HepG2 (cell line): ENCODE results near the gene SLC28A1. TPM values are rescaled to one million over a fixed set of nuclear protein-coding genes. Genes with fewer than 3 reads are reported as not detected.
A peak's percentile ranks its signal among the peaks of the same experiment; 100 is the strongest.

ENCODE experiments used
- ESRRA ChIP-seq: sonication (generic); formaldehyde crosslinking; IDR thresholded peaks from 2 replicates; pipeline ENCODE4 v1.5.1; 2020; ENCODE audit warnings: mild to moderate bottlenecking, low read depth, missing genetic modification reagents
- IRF2 ChIP-seq: IDR thresholded peaks from 2 replicates; pipeline ENCODE4 v1.6.1; 2018; ENCODE audit warnings: missing genetic modification reagents, missing compliant biosample characterization
- KDM1A ChIP-seq: IDR thresholded peaks from 2 replicates; pipeline ENCODE4 v1.6.1; 2016; ENCODE audit warnings: missing compliant biosample characterization
- KDM5A ChIP-seq: fragments of 200-600 bp; sonication (generic); IDR thresholded peaks from 2 replicates; pipeline ENCODE4 v1.7.0; 2018; ENCODE audit warnings: antibody characterized with exemption, mild to moderate bottlenecking, low read length, borderline replicate concordance
- MIXL1 ChIP-seq: IDR thresholded peaks from 2 replicates; pipeline ENCODE4 v1.6.1; 2016
- SKI ChIP-seq: fragments of 450-650 bp; IDR thresholded peaks from one replicate; pipeline ENCODE4 v1.6.1; 2018; ENCODE audit warnings: mild to moderate bottlenecking; ENCODE audit not compliant: partially characterized antibody
- SMAD1 ChIP-seq: sonication (generic); formaldehyde crosslinking; IDR thresholded peaks from 2 replicates; pipeline ENCODE4 v1.4.0; 2020; ENCODE audit warnings: missing genetic modification reagents, low read depth, mild to moderate bottlenecking, borderline replicate concordance
- SRY ChIP-seq: sonication (generic); formaldehyde crosslinking; IDR thresholded peaks from 2 replicates; pipeline ENCODE4 v1.8.0; 2022; ENCODE audit warnings: mild to moderate bottlenecking, missing genetic modification reagents
- TARDBP ChIP-seq: sonication (generic); formaldehyde crosslinking; IDR thresholded peaks from 2 replicates; pipeline ENCODE4 v1.8.0; 2022; ENCODE audit warnings: mild to moderate bottlenecking, missing genetic modification reagents
- ZNF34 ChIP-seq: sonication (generic); formaldehyde crosslinking; IDR thresholded peaks from 2 replicates; pipeline ENCODE4 v1.4.0; 2020; ENCODE audit warnings: mild to moderate bottlenecking, missing genetic modification reagents, borderline replicate concordance
- ZNF674 ChIP-seq: sonication (generic); formaldehyde crosslinking; IDR thresholded peaks from 2 replicates; pipeline ENCODE4 v1.5.0; 2020; ENCODE audit warnings: low read depth, mild to moderate bottlenecking, missing genetic modification reagents
- polyA plus RNA-seq, 8 experiments: library from polyadenylated mRNA; depleted of rRNA in 3 of 8; stranded (reverse) in 7 of 8; unstranded in 1 of 8; fragments of >200 nt; fragmentation: Illumina TruSeq in 4 of 8; extraction: Trizol in 4 of 8; gene quantifications; 2 replicates each; pipeline versions ENCODE4 v1.2.1 to v1.2.3, GENCODE V29; 2011 to 2016; ENCODE audit warnings: low read depth in 4 of 8, missing spikeins in 1 of 8, mixed read lengths in 1 of 8; ENCODE audit not compliant: insufficient read depth in 1 of 8
- total RNA-seq, 5 experiments: library from RNA; depleted of rRNA; stranded (reverse); fragments of >200 nt; fragmentation: Illumina TruSeq; extraction: Trizol; gene quantifications; 2 replicates each; pipeline ENCODE4 v1.2.3, GENCODE V29; 2016; ENCODE audit warnings: low read depth in 1 of 5
- TF ChIP-seq, protein P1 (sequence below): fragments of 450-650 bp; IDR thresholded peaks from 2 replicates; pipeline ENCODE4 v1.6.1; 2016
- TF ChIP-seq, protein P2 (sequence below): fragments of 450-650 bp; IDR thresholded peaks from 2 replicates; pipeline ENCODE4 v1.6.1; 2017
- TF ChIP-seq, protein P3 (sequence below): sonication (generic); formaldehyde crosslinking; IDR thresholded peaks from 2 replicates; pipeline ENCODE4 v1.8.0; 2022; ENCODE audit warnings: missing genetic modification reagents, mild to moderate bottlenecking, inconsistent platforms, borderline replicate concordance
- TF ChIP-seq, protein P4 (sequence below): sonication (generic); formaldehyde crosslinking; IDR thresholded peaks from 2 replicates; pipeline ENCODE4 v1.5.0; 2020; ENCODE audit warnings: mild to moderate bottlenecking, missing genetic modification reagents, borderline replicate concordance
- TF ChIP-seq, protein P5 (sequence below): IDR thresholded peaks from 2 replicates; pipeline ENCODE4 v1.6.1; 2016; ENCODE audit warnings: mild to moderate bottlenecking
- TF ChIP-seq, protein P6 (sequence below): IDR thresholded peaks from 2 replicates; pipeline ENCODE4 v1.6.1; 2016
- TF ChIP-seq, protein P7 (sequence below): sonication (generic); formaldehyde crosslinking; IDR thresholded peaks from 2 replicates; pipeline ENCODE4 v1.5.1; 2020; ENCODE audit warnings: mild to moderate bottlenecking, missing genetic modification reagents, borderline replicate concordance

SLC28A1 gene
- total and polyA plus RNA-seq, 2 of the 13 experiments (the other 11 are each of a cell fraction or from before 2014, with no cell fraction given): 0.31 to 5.8 TPM

DNA sequence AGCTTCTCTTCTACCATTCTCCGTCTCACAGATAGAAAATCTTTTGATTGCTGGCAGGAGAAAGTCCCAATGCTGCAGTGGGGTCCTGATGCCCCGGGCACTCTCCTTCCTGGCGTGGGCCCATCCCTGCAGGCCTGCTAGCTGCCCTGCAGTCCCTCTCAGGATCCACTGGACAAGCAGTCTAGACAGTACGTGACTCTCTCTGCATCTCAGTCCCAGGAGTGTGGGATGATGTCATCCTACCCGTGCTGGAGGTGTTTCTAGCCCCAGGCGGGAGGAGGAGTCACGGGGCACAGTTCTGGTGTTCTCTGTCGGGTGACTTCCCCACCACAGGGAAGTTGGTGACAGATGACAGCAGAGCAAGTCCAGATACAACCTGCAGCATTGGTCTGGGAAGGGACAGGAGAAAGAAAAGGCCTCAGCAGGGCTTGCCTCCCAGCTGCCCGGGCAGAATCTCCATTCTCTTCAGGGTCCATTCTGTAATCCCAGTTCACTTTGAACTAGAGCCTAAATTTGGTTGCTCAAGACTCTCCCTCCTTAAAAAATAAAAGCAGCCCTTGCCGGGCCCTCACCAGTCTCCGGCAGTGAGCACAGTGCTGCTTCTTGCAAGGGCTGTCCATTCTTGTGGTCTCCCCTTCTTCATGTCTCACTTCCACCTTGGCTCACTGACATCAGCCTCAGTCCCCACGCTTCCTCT lies 30.6 kb downstream of the SLC28A1 start (continued):
- TF ChIP-seq ZNF674 (CRISPR knock-in tag) (no peak), KDM5A (no peak), IRF2 (CRISPR knock-in tag) (peak; percentile 81), ESRRA (CRISPR knock-in tag) (no peak), MIXL1 (peak; percentile 62; the same call in 1 of the 2 replicates), SRY (CRISPR knock-in tag) (peak; percentile 35; the same call in 1 of the 2 replicates), ZNF34 (no peak), SKI (peak; percentile 94), TARDBP (peak; percentile 66; the same call in 1 of the 2 replicates), KDM1A (CRISPR knock-in tag) (no peak), SMAD1 (CRISPR knock-in tag) (no peak)
- TF ChIP-seq, protein P1, sequence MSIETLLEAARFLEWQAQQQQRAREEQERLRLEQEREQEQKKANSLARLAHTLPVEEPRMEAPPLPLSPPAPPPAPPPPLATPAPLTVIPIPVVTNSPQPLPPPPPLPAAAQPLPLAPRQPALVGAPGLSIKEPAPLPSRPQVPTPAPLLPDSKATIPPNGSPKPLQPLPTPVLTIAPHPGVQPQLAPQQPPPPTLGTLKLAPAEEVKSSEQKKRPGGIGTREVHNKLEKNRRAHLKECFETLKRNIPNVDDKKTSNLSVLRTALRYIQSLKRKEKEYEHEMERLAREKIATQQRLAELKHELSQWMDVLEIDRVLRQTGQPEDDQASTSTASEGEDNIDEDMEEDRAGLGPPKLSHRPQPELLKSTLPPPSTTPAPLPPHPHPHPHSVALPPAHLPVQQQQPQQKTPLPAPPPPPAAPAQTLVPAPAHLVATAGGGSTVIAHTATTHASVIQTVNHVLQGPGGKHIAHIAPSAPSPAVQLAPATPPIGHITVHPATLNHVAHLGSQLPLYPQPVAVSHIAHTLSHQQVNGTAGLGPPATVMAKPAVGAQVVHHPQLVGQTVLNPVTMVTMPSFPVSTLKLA: 0 out of 2 replicates have a peak, but pooled peaks have one; percentile 9
- TF ChIP-seq, protein P2, sequence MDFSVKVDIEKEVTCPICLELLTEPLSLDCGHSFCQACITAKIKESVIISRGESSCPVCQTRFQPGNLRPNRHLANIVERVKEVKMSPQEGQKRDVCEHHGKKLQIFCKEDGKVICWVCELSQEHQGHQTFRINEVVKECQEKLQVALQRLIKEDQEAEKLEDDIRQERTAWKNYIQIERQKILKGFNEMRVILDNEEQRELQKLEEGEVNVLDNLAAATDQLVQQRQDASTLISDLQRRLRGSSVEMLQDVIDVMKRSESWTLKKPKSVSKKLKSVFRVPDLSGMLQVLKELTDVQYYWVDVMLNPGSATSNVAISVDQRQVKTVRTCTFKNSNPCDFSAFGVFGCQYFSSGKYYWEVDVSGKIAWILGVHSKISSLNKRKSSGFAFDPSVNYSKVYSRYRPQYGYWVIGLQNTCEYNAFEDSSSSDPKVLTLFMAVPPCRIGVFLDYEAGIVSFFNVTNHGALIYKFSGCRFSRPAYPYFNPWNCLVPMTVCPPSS: no peak
- TF ChIP-seq, protein P3, sequence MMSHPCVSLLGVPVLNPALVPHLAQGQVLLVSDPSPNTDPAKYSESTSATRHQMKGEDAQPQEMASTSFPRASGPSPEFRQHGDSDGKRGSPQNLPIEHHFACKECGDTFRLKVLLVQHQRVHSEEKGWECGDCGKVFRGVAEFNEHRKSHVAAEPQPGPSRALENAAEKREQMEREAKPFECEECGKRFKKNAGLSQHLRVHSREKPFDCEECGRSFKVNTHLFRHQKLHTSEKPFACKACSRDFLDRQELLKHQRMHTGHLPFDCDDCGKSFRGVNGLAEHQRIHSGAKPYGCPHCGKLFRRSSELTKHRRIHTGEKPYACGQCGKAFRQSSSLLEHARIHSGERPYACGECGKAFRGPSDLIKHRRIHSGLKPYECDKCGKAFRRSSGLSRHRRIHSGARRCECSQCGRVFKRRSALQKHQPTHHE (CRISPR knock-in tag): 0 out of 2 replicates have a peak, but pooled peaks have one; percentile 40
- TF ChIP-seq, protein P4, sequence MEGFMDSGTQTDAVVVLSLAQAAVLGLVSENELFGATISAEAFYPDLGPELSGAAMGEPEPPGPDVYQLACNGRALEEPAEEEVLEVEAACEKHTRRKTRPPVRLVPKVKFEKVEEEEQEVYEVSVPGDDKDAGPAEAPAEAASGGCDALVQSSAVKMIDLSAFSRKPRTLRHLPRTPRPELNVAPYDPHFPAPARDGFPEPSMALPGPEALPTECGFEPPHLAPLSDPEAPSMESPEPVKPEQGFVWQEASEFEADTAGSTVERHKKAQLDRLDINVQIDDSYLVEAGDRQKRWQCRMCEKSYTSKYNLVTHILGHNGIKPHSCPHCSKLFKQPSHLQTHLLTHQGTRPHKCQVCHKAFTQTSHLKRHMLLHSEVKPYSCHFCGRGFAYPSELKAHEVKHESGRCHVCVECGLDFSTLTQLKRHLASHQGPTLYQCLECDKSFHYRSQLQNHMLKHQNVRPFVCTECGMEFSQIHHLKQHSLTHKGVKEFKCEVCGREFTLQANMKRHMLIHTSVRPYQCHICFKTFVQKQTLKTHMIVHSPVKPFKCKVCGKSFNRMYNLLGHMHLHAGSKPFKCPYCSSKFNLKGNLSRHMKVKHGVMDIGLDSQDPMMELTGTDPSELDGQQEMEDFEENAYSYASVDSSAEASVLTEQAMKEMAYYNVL (CRISPR knock-in tag): peak; percentile 83; the same call in 1 of the 2 replicates
- TF ChIP-seq, protein P5, sequence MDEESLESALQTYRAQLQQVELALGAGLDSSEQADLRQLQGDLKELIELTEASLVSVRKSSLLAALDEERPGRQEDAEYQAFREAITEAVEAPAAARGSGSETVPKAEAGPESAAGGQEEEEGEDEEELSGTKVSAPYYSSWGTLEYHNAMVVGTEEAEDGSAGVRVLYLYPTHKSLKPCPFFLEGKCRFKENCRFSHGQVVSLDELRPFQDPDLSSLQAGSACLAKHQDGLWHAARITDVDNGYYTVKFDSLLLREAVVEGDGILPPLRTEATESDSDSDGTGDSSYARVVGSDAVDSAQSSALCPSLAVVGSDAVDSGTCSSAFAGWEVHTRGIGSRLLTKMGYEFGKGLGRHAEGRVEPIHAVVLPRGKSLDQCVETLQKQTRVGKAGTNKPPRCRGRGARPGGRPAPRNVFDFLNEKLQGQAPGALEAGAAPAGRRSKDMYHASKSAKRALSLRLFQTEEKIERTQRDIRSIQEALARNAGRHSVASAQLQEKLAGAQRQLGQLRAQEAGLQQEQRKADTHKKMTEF (CRISPR knock-in tag): peak; percentile 27; the same call in 1 of the 2 replicates
- TF ChIP-seq, protein P6, sequence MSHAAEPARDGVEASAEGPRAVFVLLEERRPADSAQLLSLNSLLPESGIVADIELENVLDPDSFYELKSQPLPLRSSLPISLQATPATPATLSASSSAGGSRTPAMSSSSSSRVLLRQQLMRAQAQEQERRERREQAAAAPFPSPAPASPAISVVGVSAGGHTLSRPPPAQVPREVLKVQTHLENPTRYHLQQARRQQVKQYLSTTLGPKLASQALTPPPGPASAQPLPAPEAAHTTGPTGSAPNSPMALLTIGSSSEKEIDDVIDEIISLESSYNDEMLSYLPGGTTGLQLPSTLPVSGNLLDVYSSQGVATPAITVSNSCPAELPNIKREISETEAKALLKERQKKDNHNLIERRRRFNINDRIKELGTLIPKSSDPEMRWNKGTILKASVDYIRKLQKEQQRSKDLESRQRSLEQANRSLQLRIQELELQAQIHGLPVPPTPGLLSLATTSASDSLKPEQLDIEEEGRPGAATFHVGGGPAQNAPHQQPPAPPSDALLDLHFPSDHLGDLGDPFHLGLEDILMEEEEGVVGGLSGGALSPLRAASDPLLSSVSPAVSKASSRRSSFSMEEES (CRISPR knock-in tag): peak; percentile 92
- TF ChIP-seq, protein P7, sequence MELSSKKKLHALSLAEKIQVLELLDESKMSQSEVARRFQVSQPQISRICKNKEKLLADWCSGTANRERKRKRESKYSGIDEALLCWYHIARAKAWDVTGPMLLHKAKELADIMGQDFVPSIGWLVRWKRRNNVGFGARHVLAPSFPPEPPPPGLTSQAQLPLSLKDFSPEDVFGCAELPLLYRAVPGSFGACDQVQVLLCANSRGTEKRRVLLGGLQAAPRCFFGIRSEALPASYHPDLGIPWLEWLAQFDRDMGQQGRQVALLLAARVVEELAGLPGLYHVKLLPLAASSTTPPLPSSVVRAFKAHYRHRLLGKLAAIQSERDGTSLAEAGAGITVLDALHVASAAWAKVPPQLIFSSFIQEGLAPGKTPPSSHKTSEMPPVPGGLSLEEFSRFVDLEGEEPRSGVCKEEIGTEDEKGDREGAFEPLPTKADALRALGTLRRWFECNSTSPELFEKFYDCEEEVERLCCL (CRISPR knock-in tag): peak; percentile 58; the same call in 1 of the 2 replicates
